Activated T-helper 1 cell treated with anti-CD3 and anti-CD28 coated beads, Interleukin-12 subunit alpha, Interleukin-12 subunit beta, Interleukin-2, Interleukin-4 antibody, amounts not matched to agents 30 ng/mL and 10 ng/mL and 1 ng/mL, durations not matched to agents 14 hours and 24 hours and 36 hours (primary cell): ENCODE measurements around the gene KCNQ1. TPM values are rescaled to one million over a fixed set of nuclear protein-coding genes. Genes with fewer than 3 reads are reported as not detected.

Experiments
- DNase-seq: peaks from one replicate; pipeline ENCODE4 v3.0.0; 2021; ENCODE audit warnings: low spot score
- H3K27ac Mint-ChIP-seq: one replicate; pipeline ENCODE4 v1.8.0; 2021; ENCODE audit warnings: mild to moderate bottlenecking, mixed read lengths
- H3K27me3 Mint-ChIP-seq: one replicate; pipeline ENCODE4 v1.8.0; 2022; ENCODE audit warnings: mild to moderate bottlenecking, moderate library complexity, mixed read lengths; ENCODE audit not compliant: insufficient read depth
- H3K36me3 Mint-ChIP-seq: one replicate; pipeline ENCODE4 v1.8.0; 2021; ENCODE audit warnings: low read depth, mixed read lengths
- H3K4me1 Mint-ChIP-seq: one replicate; pipeline ENCODE4 v1.8.0; 2021; ENCODE audit warnings: low read depth, mixed read lengths
- H3K4me3 Mint-ChIP-seq: one replicate; pipeline ENCODE4 v1.8.0; 2021; ENCODE audit warnings: mild to moderate bottlenecking, moderate library complexity, mixed read lengths
- H3K9me3 Mint-ChIP-seq: one replicate; pipeline ENCODE4 v1.8.0; 2021; ENCODE audit warnings: mixed read lengths
- intact Hi-C: fragments of 100-400 bp; cut with micrococcal nuclease; formaldehyde crosslinking; loops from one replicate; pipeline ENCODE4 v1.15.1; 2024
- total RNA-seq: library from RNA; stranded (reverse); gene quantifications from 2 replicates; pipeline ENCODE4 v1.2.3, GENCODE V29; 2022

KCNQ1 gene
- total RNA-seq, 1 donor from 2014 or later: 6.4 TPM

DNA sequence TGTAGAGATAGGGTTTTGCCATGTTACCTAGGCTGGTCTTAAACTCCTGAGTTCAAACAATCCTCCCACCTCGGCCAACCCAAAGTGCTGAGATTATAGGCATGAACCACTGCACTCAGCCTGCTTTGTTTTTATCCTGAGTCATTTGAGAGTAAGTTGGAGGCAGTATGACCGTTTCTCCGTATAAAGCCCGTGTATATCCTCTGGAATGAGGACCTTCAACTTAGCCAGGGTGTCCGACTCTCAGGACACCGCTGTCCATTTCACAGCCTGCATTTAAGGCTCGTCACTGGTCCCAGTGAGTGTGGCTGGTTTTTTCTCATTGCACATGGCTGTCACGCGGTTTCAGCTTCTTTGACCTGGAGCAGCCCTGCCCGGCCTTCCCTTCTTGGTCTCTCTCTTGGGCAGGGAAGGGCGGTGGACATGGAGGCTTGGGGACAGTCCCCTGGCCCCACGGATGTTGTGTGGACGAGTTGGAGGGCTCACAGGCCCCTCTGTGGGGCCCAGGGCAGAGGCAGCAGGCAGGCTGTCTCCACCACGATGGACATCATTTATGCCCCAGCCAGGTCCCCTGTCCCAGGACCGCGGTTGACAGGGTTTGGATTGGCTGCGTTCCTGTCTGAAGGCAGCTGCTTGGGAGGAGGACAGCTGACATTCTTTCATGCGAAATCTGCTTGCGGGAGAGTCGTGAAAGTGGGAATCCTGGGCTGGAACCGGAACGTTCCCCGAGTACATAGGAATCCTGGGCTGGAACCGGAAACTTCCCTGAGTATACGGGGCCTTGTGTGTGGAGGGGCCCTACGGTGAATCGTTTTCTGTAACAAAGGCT lies 93.3 kb downstream of the KCNQ1 start:
- no peak for DNase-seq
- H3K4me3 Mint-ChIP-seq: no peak overlapping the region
- no peaks in the 10 kb centered on the region for H3K9me3 Mint-ChIP-seq
- no peaks in the 10 kb centered on the region for H3K27me3 Mint-ChIP-seq
- no peak overlapping the region for H3K27ac Mint-ChIP-seq
- H3K36me3 Mint-ChIP-seq: no peaks in the 10 kb centered on the region
- H3K4me1 Mint-ChIP-seq: peaks cover 3% of the 10 kb centered on the region
- intact Hi-C loops: loop anchor here (10.0 kb wide), 1 partner anchor 343 kb away; no protein-coding TSS in a partner anchor

DNA sequence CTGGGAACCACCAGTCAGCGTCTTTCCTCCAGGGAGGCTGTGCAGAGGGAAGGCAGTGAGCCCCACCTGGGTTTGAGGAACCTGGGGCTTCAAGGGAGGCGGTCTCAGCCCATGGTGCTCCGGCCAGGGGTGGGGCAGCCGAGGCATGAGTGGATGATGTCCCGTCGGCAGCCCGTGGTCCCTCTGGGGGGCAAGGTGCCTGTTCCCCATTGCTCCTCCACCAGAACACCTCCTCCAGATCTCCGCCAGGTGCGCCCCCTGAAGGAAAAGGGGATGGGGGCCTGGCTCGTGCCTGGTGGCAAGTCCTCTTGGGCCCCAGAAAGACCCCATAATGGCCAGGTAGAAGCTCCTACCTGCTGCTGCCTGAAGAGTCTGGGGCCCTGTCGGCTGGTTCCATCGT lies 94.1 kb downstream of the KCNQ1 start:
- Mint-ChIP-seq H3K27me3 (no peaks in the 10 kb centered on the region), H3K9me3 (no peaks in the 10 kb centered on the region), H3K4me3 (no peak overlapping the region), H3K27ac (no peak overlapping the region), H3K36me3 (no peaks in the 10 kb centered on the region), H3K4me1 (no peaks in the 10 kb centered on the region)
- intact Hi-C loops: loop anchor here (10.0 kb wide), 1 partner anchor 344 kb away; no protein-coding TSS in a partner anchor
- no peak for DNase-seq

GRCh38 chr11:2539371-2540222 lies 94.8 kb downstream of the KCNQ1 start:
- Mint-ChIP-seq H3K27ac (no peak overlapping the region), H3K36me3 (no peaks in the 10 kb centered on the region), H3K4me3 (no peak overlapping the region), H3K9me3 (no peaks in the 10 kb centered on the region), H3K4me1 (no peaks in the 10 kb centered on the region), H3K27me3 (no peaks in the 10 kb centered on the region)
- DNase-seq: no peak
- intact Hi-C loops: loop anchor here (10.0 kb wide), 1 partner anchor 345 kb away; no protein-coding TSS in a partner anchor

DNA sequence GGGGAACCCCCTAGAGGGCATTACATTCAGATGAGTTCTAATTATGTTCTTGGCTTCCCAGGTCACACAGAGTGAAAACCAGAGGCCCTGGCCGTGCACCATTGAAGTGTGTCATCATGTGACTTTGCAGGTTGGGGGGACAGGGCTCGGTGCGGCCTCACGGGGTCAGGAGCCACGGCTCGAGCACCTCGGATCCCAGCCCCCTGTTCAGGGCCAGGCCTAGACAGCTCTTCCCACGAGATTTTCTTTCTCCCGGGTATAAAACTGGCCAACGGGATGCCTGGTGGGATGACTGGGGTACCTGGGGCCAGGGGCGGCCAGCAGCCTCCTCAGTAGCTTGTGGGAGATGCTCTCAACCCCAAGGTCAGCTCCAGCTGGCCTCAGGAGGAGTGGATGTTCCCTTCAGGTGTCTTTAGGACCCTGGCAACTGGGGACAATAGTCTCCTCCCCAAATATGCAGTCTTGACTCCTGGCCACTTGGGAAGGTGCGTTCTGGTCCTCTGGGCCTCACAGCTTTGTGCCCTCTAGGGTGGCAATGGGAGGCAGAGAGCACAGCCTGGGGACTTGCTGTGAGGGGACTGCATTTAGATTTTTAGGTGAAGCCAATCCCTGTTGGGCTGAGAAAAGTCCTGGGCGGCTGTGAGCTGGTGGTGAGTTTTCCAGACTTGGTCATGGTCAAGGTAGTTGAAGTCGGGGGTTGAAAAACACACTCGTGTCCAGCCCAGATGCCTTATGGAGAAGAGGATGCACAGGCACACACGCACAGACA lies 95.6 kb downstream of the KCNQ1 start:
- intact Hi-C loops: no loop called here
- DNase-seq: no peak
- no peak overlapping the region for H3K27ac Mint-ChIP-seq
- no peak overlapping the region for H3K4me3 Mint-ChIP-seq
- H3K4me1 Mint-ChIP-seq: no peaks in the 10 kb centered on the region
- H3K9me3 Mint-ChIP-seq: no peaks in the 10 kb centered on the region
- H3K36me3 Mint-ChIP-seq: no peaks in the 10 kb centered on the region
- no peaks in the 10 kb centered on the region for H3K27me3 Mint-ChIP-seq

DNA sequence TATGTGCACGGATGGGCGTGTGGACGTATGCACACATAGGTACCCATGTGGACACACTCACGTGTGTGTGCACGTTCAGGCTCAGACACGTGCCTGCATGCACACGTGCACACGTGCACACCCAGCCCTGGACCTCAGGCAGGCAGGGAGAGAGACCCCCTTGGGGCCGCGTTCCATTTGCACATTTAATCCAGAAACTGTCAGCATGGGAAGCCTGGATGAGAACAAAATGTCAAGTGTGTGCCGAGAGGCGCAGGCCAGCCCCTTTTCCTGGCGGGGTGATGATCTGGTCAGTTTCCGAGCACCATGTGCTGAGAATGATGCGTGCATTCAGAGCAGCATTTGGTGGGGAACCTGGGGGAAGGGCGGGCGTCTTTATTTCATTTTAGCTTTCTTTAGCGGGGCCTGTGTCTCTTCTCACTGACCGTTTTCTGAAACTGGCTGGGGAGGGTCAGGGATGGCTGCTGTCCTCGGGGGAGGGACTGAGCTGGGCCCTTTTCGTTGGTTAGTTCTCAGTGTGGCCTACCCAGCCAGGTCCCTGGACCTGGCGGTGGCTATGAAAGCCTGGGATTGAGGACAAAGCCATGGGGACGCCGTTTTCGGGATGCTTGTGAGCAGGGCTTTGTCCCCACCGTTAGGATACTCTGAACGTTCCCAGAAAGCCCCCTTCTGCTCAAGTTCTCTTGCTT lies 96.3 kb downstream of the KCNQ1 start:
- intact Hi-C loops: no loop called here
- DNase-seq: no peak
- no peaks in the 10 kb centered on the region for H3K4me1 Mint-ChIP-seq
- no peaks in the 10 kb centered on the region for H3K9me3 Mint-ChIP-seq
- no peaks in the 10 kb centered on the region for H3K36me3 Mint-ChIP-seq
- H3K27me3 Mint-ChIP-seq: no peaks in the 10 kb centered on the region
- H3K4me3 Mint-ChIP-seq: no peak overlapping the region
- H3K27ac Mint-ChIP-seq: no peak overlapping the region

DNA sequence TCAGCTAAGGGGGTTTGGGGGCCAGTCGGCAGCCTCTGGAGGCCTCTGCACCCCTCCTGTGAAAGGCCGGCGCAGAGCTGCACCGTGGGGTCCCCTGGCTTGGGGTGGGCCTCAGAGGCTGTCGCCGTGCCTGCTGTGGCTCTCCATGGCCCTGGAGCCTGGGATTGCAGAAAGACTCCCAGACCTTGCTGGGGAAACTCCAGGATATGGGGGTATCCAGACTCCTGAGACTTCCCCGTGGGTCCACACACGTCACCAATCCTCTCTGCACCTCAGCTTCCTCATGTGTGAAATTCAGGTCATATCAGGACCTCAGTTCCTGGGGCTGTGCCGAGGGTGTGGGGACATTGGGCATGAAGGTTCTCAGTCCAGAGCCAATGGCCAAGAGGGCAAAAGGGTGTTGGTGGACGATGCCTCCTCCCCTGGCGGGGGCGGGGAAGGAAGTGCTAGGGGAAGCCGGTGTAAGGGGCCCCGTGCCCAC lies 97.1 kb downstream of the KCNQ1 start:
- DNase-seq: no peak
- H3K27me3 Mint-ChIP-seq: no peaks in the 10 kb centered on the region
- no peak overlapping the region for H3K4me3 Mint-ChIP-seq
- no peaks in the 10 kb centered on the region for H3K9me3 Mint-ChIP-seq
- no peaks in the 10 kb centered on the region for H3K36me3 Mint-ChIP-seq
- no peak overlapping the region for H3K27ac Mint-ChIP-seq
- intact Hi-C loops: no loop called here
- H3K4me1 Mint-ChIP-seq: no peaks in the 10 kb centered on the region

DNA sequence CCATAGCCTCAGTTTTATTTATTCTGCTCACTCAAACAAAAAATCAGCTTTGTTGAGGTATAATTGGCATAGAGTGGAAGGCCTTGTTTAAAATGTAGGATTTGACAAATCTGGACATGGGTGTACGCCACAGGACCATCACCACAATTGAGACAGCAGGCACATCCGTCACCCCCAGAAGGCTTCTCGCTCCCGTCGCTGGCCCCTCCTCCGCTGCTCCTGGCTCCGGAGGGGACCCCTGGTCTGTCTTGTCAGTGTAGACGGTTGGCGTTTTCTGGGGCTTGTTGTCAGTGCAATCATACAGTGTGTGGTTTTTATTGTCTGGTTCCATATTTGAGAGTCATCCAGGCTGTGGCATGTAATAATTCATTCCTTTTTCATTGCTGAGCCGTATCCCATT lies 97.6 kb downstream of the KCNQ1 start:
- Mint-ChIP-seq H3K9me3 (no peaks in the 10 kb centered on the region), H3K4me1 (no peaks in the 10 kb centered on the region), H3K27me3 (no peaks in the 10 kb centered on the region), H3K36me3 (no peaks in the 10 kb centered on the region), H3K4me3 (no peak overlapping the region), H3K27ac (no peak overlapping the region)
- intact Hi-C loops: no loop called here
- no peak for DNase-seq

- no peaks in the 10 kb centered on the region for H3K27me3 Mint-ChIP-seq
- no peaks in the 10 kb centered on the region for H3K36me3 Mint-ChIP-seq
- no peaks in the 10 kb centered on the region for H3K4me1 Mint-ChIP-seq
- DNase-seq: no peak
- H3K27ac Mint-ChIP-seq: no peak overlapping the region
- no peaks in the 10 kb centered on the region for H3K9me3 Mint-ChIP-seq
- intact Hi-C loops: no loop called here
- no peak overlapping the region for H3K4me3 Mint-ChIP-seq
Observed at GRCh38 chr11:2547806-2548205, 103.0 kb downstream of the KCNQ1 start.

- Mint-ChIP-seq H3K4me3 (no peak overlapping the region), H3K27me3 (no peaks in the 10 kb centered on the region), H3K4me1 (no peaks in the 10 kb centered on the region), H3K36me3 (no peaks in the 10 kb centered on the region), H3K9me3 (no peaks in the 10 kb centered on the region), H3K27ac (no peak overlapping the region)
- no peak for DNase-seq
- intact Hi-C loops: no loop called here
Observed at GRCh38 chr11:2548596-2548995, 103.8 kb downstream of the KCNQ1 start.

- no peak for DNase-seq
- H3K36me3 Mint-ChIP-seq: no peaks in the 10 kb centered on the region
- H3K9me3 Mint-ChIP-seq: no peaks in the 10 kb centered on the region
- H3K27me3 Mint-ChIP-seq: no peaks in the 10 kb centered on the region
- H3K4me3 Mint-ChIP-seq: no peak overlapping the region
- intact Hi-C loops: no loop called here
- H3K27ac Mint-ChIP-seq: no peak overlapping the region
- H3K4me1 Mint-ChIP-seq: no peaks in the 10 kb centered on the region
Observed at GRCh38 chr11:2549080-2549479, 104.3 kb downstream of the KCNQ1 start.

- Mint-ChIP-seq H3K9me3 (no peaks in the 10 kb centered on the region), H3K4me3 (no peak overlapping the region), H3K36me3 (no peaks in the 10 kb centered on the region), H3K27ac (no peak overlapping the region), H3K27me3 (no peaks in the 10 kb centered on the region), H3K4me1 (no peaks in the 10 kb centered on the region)
- no peak for DNase-seq
- intact Hi-C loops: no loop called here
Observed at GRCh38 chr11:2549491-2549875, 104.7 kb downstream of the KCNQ1 start.

- no peaks in the 10 kb centered on the region for H3K36me3 Mint-ChIP-seq
- no peaks in the 10 kb centered on the region for H3K27me3 Mint-ChIP-seq
- no peak overlapping the region for H3K4me3 Mint-ChIP-seq
- no peak for DNase-seq
- no peaks in the 10 kb centered on the region for H3K9me3 Mint-ChIP-seq
- H3K27ac Mint-ChIP-seq: no peak overlapping the region
- intact Hi-C loops: no loop called here
- no peaks in the 10 kb centered on the region for H3K4me1 Mint-ChIP-seq
Observed at GRCh38 chr11:2549876-2550605, 105.2 kb downstream of the KCNQ1 start.
